NCI-H526 (cell line): ENCODE measurements around the gene MAP1LC3B.

Source experiments
- DNase-seq, 2 experiments: peaks; one replicate each; lab custom pipeline; 2025; lab: John Stamatoyannopoulos, UW

Gene MAP1LC3B

DNA sequence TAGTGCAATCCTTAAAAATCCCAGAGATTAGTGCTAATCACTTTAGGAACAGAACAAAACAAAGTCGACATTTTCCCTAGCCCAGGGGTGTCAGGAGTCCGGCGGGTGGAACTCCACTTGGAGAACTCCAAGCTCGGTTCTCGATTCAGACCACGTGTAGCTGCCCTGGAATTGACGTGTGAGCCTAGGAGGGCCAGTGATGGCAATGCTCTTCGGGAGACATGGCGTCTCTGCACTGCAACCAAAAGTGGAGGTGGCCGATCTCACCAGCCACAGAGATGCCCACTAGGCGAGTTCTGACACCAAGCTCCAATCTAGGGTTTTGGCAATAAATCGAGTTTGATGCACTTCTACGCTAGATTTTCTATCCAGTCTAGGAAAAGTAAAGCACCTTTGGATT, 17.6 kb downstream of the MAP1LC3B start:
- DNase-seq: no peak

DNA sequence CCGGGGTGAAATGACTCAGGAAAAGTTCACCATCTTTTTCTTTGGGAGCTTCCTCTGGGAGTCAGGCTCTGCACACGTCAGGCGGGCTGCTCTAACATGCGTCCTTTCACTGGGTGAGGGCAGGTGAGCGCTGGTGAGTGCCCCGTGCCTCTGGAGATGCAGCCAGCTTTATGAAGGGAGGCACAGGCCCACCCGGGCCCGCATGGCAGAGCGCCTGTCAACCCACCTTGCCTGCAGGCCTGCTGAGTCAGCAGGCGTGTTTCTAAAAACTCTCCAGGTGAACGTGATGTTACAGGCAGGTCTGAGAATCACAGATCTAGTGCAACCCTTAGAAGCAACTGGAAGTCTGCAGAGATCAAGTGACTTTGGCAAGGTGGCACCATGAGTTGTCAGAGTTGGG, 18.4 kb downstream of the MAP1LC3B start:
- no peak for DNase-seq

DNA sequence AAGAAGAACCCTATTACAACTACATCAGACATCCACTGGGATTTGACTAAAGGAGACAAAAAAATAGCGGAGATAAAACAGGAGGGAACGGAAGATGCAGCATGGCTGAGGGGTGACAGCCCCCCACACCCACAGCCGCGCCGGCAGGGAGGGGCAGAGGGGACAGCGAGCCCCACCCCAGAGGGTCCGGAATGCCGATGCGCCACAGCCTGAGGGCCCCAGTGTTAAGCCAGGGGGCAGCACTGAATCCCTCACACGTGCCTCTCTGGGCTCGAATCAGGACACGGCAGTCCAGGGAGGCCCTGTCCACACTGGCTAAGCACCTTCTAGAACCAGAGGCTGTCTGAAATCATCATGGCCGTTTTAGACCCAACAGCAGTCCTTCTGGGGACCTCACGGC, 18.8 kb downstream of the MAP1LC3B start:
- no peak for DNase-seq

DNA sequence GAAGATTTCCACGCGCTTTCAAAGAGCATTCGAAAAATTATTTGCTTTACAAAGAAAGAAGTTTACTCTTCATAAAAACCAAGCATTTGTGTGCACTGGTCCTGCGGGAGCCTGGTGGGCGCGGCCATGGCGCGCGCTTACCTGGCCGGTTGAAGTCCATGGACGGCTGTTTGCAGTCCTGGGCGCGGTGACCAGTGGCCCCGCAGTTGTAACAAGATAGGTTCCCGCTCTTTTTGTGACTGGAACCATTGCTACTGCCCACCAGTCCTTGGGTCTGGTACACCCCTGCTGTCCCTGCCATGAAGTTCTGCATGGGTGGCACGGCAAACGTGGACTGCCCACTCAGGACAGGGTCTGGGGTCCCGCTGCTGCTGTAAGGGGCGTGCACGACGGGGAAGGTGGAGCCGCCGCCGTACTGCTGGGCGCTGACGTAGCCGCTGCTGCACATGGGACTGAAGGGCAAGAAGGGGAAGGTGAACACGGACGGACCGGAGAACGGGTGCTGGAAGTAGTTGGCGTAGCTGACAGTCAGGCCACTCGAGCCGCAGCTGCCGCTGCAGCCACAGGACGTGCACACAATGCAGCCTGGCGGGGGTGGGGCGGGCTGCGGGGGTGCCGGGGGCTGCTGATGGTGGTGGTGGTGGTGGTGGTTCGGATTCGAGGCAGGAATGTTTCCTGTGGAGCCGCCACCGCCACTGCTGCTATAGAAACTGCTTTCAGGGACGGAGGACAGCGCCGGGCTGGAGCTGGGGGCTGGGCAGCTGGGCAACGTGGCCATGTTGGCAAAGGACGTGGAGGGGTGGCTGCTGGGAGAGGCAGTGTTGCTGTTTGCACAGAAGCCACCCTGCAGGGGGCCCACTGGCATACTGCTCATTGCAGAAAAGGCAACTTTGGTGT, 19.5 kb downstream of the MAP1LC3B start:
- no peak for DNase-seq

DNA sequence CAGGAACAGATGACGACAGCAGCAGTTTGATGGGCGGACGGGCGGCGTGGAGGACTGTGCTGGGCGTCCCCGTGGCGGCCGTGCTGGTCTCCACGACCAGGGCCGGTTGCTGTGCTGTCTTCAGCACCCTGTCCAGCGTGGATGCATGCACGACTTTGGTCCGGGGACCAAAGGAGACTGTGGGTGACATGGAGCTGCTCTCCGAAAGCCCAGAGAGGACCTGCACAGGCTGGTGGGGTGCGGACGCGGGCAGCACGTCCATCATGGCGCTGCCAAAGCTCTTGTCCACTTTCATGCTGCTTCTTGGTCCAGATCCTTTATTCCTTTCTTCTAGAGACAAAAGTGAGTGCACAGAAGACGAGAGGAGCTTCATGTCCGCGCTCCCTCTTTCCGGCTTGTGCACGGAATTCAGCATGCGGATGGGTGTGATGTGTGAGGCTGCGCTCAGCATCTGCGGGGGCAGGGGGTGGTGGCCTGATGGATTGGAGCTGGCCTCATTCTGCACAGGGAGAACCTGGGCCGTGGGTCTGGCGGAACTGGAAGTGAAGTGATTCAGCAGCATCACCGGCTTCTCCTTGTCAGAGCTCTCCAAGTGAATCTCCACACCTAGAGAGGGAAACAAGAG, 20.3 kb downstream of the MAP1LC3B start:
- no peak for DNase-seq

DNA sequence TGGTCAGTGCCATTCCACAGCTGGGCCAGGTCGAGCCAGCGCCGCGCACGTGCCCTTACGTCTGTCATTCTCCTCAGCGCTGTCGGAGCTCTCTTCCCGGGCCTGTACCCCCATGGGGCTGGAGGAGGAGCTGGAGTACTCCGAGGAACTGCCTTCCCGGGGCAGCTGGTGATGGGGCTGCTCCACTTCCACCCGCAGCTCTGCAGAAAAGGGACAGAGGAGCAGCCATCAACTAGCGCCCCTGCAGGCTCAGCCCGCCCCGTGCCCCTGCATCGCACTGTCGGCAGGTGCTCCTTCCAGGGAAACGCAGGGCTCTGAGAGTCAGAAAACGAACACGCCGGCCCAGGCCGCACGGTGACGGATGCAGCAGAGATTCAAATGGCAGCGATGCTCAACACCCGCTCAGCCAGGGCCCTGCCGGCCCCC, 20.9 kb downstream of the MAP1LC3B start:
- no peak for DNase-seq

DNA sequence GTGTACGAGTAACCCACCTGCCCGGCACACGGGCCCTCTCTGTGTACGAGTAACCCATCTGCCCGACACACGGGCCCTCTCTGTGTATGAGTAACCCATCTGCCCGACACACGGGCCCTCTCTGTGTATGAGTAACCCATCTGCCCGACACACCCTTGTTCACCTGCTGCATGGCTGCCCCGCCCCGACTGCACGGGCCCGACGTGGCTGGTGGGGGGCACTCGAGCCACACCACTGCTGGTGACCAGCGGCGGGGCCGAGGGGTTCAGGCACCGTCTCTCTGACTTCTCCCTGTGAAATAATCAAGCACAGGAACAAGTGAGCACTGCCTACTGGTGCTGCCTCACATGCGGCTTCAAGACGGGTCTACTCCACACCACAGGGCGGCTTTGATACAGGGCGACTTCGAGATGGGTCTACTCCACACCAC, 22.1 kb downstream of the MAP1LC3B start:
- no peak for DNase-seq

DNA sequence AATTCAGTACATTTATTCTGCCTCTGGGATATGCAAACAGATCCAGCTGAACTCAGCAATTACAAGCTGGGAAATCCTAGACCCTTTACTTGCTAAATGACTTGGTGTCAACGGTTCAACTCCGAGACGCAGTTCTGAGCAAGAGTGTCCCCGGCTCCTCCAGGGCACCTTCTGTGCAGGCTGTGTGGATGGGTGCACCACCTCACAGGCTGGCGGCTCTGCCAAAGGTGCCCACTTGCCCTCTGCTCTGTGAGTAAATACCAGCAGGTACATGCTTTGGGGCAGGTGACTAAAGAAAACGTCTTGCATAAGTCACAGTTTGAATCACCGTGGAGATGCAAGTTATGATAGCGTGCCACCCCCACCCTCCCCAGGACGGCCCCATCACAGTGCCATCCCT, 23.3 kb downstream of the MAP1LC3B start:
- no peak for DNase-seq

DNA sequence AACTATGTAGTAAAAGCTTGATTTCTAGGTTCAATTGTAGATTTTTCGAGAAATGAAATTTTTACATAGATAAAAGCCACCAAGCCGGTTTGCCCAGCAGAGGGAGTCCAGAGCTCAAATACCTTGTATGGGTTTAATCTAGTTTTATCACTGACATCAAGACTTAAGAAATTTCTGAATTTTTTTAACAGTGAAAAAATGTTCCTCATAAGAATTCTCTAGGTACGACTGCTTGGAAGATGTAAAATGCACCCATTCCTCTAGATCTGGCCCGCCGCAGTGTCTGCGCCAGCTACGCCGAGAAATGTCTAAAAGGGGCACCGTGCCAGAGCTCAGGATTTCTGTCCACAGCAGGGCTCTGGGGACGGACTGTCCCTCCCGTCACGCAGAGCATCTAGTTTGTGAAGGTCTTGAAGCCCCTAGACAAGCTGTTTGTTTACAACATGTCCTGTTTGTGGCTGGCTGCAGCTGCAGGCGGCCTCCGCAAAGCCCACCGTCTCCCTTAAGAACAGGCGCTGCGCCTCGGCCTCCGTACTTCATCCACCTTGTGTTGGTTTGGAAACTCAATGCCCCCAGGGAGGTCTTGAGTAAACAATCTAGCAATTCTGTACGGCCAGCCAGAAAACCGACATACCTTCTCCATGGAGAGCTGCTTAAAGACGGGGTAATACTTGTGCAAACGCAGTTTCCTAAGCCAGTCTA, 24.8 kb downstream of the MAP1LC3B start:
- no peak for DNase-seq

DNA sequence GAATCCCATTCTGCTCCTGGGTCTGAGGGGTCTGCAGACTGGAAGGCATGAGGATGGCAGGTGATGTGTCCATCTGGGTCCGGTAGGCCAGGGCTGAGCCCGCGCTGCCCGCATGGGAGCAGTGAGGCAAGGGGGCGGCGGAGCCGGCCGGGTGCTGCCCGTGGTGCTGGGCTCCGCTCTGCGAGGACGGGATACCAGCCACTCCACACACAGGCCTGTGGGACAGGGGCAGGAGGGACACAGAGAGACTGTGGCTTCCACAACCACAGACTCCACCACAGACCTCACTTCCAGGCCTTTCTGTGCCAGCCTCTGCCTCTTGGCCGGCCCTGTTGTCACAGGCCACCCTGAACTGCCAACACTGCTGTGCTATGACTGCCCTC, 25.4 kb downstream of the MAP1LC3B start:
- no peak for DNase-seq

DNA sequence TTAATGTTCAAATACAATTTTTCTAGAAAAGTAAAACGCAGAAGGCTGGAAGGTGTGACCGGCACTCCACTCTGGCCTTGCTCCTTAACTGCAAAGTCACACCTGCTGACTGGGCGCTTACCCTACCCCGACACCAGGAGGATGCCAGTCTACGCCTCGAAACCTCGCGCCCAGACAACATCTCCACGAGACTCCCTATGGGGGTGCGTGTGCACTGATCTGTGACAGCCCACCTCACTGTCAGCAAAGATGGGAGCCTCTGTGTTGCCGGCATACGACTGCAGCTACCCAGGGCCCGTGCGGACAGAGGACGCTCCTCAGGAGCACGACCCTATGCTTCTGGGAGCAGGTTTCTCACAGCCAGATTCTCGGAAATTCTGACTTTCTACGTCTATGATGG, 26.1 kb downstream of the MAP1LC3B start:
- no peak for DNase-seq

DNA sequence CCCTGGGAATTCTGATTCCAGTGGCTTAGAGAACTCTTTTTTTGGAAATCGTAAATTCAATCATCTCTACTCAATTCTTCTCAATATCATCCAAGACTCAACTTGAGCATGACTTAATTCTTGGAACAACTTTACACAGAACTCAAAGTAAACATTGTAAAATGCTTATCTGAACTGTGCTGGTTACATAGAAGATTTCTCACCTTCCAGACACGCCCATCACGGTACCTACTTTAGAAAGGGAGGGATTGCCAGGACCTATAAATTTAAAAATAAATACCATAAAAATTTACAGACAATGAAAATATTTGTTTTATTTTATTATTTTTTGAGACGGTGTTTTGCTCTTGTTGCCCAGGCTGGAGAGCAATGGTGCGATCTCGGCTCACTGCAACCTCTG, 26.5 kb downstream of the MAP1LC3B start:
- DNase-seq: no peak

DNA sequence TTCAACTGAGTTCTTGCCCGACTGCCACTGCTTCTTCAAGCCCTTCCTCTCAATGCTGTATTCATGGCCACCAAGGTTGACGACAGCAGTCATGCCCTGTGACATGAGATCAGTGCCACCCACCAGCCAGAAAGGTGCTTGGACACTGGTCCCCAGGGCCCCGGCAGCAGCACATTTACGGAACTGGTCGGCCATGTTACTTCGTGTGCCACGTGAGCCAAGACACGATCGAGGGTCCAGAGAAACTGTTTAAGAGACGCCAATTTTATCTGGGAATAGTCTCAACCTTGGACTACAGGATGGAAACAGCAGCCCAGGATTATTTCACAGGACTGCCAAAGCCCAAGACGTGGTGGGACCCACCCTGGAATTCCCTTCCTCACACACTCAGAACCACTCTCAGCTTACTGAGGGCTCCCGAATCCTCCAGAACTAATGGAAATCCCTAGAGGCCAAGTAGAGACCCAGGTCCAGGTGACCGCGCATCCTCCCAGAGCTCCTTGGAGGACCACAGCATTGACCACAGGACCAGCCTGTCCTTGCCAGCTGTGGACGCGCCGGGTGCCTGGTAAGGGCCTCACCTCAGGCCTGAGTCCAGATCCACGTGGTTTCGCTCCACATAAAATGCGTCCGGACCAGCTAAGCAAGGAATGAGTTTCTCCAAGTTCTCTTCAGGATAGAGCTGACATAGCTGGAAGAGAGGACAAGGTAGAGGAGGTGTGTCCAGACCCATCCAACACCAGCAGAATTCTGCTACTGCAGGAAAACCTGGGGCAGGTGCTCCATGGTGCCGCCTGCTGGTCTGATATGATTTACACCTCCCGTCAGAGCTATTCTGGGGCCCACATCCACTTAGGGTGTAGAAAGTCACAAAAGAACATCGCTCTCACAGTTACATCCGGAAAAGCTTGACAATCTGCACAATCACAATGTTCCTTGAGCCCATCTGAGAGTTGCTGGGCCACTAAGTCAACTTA, 28.2 kb downstream of the MAP1LC3B start:
- DNase-seq: no peak

DNA sequence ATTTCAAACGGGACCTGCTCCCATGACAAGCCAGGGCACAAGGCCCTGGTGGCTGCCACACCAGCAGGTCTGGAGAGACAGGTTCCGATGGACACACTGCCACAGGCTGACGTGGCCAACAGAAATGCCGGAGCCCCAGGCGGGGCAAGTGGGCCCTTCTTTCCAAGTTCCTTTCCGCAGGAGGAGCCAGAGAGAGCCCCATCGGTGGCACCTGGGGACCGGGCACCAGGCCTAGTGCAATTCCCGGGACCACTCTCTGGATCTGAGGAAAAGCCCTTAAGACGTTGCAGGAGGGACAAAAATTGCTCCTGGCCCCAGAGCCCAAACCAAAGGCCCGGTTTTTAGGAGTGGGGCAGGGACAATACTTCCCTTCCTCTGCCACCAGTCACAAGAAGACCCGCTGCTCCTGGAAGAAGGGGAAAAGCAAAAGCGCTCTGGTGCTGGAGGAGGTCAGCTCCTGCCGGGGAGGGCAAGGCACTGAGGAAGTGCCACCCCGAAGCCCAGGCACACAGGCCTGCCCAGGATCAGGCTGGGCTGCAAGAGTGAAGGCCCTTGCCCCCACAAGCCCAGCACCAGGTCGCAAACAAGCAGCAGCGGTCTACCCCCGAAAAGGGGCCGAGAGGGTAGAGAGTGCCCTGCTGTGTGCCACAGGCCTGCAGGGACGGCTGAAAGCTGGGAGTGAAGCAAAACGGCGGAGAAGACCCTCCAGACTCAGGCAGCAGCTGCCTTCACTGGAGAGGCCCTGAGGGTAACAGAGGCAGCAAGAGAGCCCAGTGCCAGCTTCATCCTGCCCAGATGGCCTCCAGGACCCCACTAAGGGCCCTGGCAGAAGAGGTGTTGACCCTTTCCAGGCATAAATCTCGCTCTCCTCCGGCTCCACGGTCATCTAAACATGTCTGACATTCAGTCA, 29.1 kb downstream of the MAP1LC3B start:
- no peak for DNase-seq

DNA sequence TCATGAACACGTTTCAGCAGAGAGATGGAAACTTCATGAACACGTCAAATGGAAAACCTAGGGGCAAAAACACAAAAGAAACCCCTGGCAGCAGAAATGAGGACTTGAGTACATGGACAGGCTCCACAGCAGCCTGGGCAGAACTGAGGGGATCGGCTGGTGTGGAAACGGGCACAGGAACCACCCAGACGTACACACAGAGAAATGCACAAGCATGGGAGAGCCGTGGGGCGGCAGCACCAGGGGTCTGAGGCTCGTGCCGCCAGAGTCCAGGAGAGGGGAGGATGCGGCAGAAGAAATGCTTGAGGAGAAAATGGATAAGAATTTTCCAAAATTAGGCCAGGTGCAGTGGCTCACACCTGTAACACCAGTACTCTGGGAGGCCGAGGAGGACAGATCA, 30.0 kb downstream of the MAP1LC3B start:
- DNase-seq: no peak

DNA sequence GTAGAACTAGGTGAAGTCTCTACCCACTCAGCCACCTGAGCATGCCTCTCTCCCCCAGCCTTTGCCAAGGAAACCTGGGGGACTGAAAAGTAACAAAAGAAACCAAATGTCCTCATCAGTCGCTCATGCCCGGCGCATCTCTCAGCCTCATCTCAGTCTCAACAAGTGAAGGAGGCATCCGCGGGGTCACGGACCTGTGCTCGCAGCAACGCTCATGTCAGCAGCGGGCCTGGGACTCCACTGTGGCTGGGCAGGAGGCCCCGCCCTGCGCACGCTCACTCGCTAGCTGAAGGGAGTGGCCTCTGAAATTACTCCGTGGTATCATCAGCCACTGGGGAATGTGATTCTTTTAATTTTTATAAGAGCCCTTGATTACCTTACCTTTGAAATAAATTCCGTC, 31.3 kb downstream of the MAP1LC3B start:
- DNase-seq: no peak

DNA sequence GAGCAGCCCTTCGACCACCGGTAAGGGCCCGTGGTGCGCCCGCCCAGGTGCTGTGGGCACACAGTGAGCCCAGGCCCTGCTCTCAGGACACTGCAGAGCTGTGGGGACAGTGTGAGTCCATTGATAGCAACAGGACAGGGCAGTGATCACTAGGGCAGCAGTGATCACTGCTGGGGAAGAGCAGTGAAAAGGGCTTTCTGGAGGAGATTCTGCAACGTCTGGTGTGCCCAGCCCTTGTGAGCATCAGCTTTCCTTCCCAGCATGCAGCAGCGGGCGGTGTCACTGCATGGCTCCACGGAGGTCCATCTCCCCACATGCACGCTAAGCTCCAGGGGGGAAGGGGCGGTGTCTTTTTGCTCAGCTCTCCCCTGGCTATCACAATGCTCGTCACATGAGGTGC, 32.1 kb downstream of the MAP1LC3B start:
- DNase-seq: no peak

DNA sequence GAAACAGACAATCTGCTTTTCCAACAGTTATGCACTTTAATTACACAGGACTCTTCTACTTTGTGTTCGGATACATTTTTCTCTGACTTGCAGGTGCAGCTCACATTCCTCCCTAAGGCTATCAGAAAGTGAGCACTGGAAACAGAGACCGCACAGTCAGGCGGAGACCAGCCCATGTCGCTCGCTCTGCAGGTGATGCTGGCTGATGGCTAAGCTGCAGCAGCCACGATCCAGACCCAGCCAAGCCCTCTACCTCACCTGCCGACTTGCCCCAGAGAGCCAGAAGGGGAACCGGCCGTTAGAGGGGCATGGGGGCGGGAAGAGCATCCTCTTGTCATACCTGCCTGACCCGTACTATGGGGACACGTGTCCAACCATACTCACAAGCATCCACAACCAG, 33.8 kb downstream of the MAP1LC3B start:
- DNase-seq: no peak

DNA sequence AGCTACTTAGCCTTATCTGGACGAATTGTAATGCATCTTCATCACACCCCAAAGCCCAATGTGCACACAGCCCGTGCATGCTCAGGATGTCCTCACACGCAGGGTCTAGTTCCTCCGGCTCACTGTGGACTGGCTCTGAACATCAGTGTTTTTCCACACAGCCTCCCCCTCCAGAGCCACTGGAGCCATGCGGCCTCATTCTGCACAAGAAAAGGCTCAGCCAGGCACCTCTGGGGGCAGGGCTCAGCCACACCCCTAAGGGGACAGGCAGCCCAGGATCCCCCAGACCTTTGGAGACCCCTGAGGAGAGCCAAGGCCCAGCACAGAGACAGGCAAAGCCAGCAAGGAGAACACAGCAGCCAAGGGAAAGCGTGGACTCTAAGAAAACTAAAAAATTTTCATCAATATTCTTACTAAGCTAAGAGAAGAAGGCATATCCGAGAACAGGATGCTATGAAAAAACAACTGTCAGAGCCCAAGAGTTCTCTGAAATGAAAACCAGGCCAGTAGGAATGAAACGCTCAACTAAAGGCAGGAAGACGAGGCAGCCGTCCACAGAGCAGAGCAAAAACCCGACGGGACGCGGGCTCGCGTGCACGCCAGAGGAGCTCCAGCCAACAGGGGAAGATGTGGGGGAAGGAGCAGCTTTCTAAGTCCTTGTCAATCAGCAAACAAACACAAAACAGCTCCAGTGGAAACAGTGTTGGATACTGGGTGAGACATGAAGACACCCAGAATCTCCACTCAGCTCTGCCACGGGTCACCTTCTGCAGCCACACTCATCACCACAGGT, 34.5 kb downstream of the MAP1LC3B start:
- DNase-seq: no peak

DNA sequence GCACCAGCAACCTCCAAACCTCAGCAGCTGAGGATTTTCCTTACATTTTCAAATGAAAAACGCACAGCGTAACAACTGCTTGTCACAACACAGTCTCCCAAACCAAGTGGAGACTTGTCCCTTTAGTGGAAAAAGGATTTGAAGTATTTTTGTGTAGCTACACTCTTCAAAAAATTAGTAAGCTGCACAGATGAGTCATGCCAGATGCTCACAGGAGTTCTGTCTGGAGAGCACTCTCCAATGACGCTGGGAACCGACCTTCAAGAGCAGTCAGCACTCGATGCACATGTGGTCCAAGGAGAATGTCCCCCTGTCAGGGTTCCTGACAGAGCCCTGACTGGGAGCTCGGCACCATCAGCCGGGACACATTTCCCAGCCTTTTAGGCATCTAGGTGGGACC, 39.8 kb downstream of the MAP1LC3B start:
- DNase-seq: no peak
